HG03354 (cell line): ENCODE measurements around the gene NACA2.
"Not testable (repeated sequence)": the region's sequence is repeated elsewhere in the genome, so short reads cannot be mapped to it uniquely, and the experiment has no call there.

Experiments used
- ATAC-seq: cut with Tn5 transposase; IDR thresholded peaks from one replicate; pipeline ENCODE4 v1.9.1; 2021; ENCODE audit warnings: mild to moderate bottlenecking; ENCODE audit not compliant: unreplicated experiment, poor library complexity, severe bottlenecking

NACA2 gene

GRCh38 chr17:61601297-61601696 is 10.3 kb upstream of the NACA2 start:
- no peak for ATAC-seq

GRCh38 chr17:61600621-61601020 is 9.6 kb upstream of the NACA2 start:
- no peak for ATAC-seq

- no peak for ATAC-seq
These were observed 8.6 kb upstream of the NACA2 start for GRCh38 chr17:61599608-61600007.

GRCh38 chr17:61598014-61598413 is 7.0 kb upstream of the NACA2 start:
- no peak for ATAC-seq

GRCh38 chr17:61597607-61598006 is 6.6 kb upstream of the NACA2 start:
- ATAC-seq = no peak

- no peak for ATAC-seq
These were observed 4.6 kb upstream of the NACA2 start for GRCh38 chr17:61595418-61596186.

GRCh38 chr17:61594294-61594825 is 3.3 kb upstream of the NACA2 start:
- no peak for ATAC-seq

- no peak for ATAC-seq
These were observed 2.4 kb upstream of the NACA2 start for GRCh38 chr17:61593426-61593825.

- no peak for ATAC-seq
These were observed 911 bp upstream of the NACA2 start for GRCh38 chr17:61591930-61592329.

GRCh38 chr17:61589990-61590389 is 1.0 kb downstream of the NACA2 start:
- no peak for ATAC-seq

GRCh38 chr17:61587807-61588660 is 3.0 kb downstream of the NACA2 start:
- no peak for ATAC-seq

- no peak for ATAC-seq
These were observed 3.8 kb downstream of the NACA2 start for GRCh38 chr17:61587242-61587641.

- not testable (repeated sequence) for ATAC-seq
These were observed 4.4 kb downstream of the NACA2 start for GRCh38 chr17:61586622-61587021.

- ATAC-seq = no peak
These were observed 4.9 kb downstream of the NACA2 start for GRCh38 chr17:61586031-61586566.

- no peak for ATAC-seq
These were observed 6.2 kb downstream of the NACA2 start for GRCh38 chr17:61584866-61585265.

GRCh38 chr17:61584266-61584665 is 6.8 kb downstream of the NACA2 start:
- no peak for ATAC-seq

- no peak for ATAC-seq
These were observed 7.3 kb downstream of the NACA2 start for GRCh38 chr17:61583660-61584264.

GRCh38 chr17:61583242-61583641 is 7.8 kb downstream of the NACA2 start:
- peak; percentile 60 for ATAC-seq

GRCh38 chr17:61582593-61582992 is 8.4 kb downstream of the NACA2 start:
- ATAC-seq = no peak
